HepG2 (cell line): ENCODE data around the gene SLC2A10. TPM values are rescaled to one million over a fixed set of nuclear protein-coding genes. Genes with fewer than 3 reads are reported as not detected.

Experiments
- BCL6 ChIP-seq: IDR thresholded peaks from 2 replicates; pipeline ENCODE4 v1.6.1; 2016; ENCODE audit warnings: missing genetic modification reagents, missing compliant biosample characterization
- GMEB2 ChIP-seq: IDR thresholded peaks from 2 replicates; pipeline ENCODE4 v1.6.1; 2016; ENCODE audit warnings: missing biosample characterization, missing genetic modification reagents, low read depth
- HNF1B ChIP-seq: sonication (generic); formaldehyde crosslinking; IDR thresholded peaks from 2 replicates; pipeline ENCODE4 v1.5.1; 2020; ENCODE audit warnings: mild to moderate bottlenecking, moderate library complexity, missing genetic modification reagents
- SRY ChIP-seq: sonication (generic); formaldehyde crosslinking; IDR thresholded peaks from 2 replicates; pipeline ENCODE4 v1.8.0; 2022; ENCODE audit warnings: mild to moderate bottlenecking, missing genetic modification reagents
- SSRP1 ChIP-seq: IDR thresholded peaks from 2 replicates; pipeline ENCODE4 v1.6.1; 2016; ENCODE audit warnings: control low read depth
- STAT6 ChIP-seq: sonication (generic); formaldehyde crosslinking; IDR thresholded peaks from 2 replicates; pipeline ENCODE4 v1.4.0; 2020; ENCODE audit warnings: missing genetic modification reagents, mild to moderate bottlenecking, borderline replicate concordance
- TEF ChIP-seq: sonication (generic); formaldehyde crosslinking; IDR thresholded peaks from 2 replicates; pipeline ENCODE4 v1.5.0; 2020; ENCODE audit warnings: missing genetic modification reagents
- ZNF121 ChIP-seq: sonication (generic); formaldehyde crosslinking; IDR thresholded peaks from 2 replicates; pipeline ENCODE4 v1.5.0; 2020; ENCODE audit warnings: mild to moderate bottlenecking, missing genetic modification reagents
- ZNF207 ChIP-seq: fragments of 450-650 bp; IDR thresholded peaks from 2 replicates; pipeline ENCODE4 v1.6.1; 2016; ENCODE audit warnings: antibody characterized with exemption, borderline replicate concordance
- ZNF263 ChIP-seq: sonication (generic); formaldehyde crosslinking; IDR thresholded peaks from 2 replicates; pipeline ENCODE4 v1.4.0; 2020; ENCODE audit warnings: missing genetic modification reagents
- ZNF280D ChIP-seq: sonication (generic); formaldehyde crosslinking; IDR thresholded peaks from 2 replicates; pipeline ENCODE4 v1.5.1; 2020; ENCODE audit warnings: mild to moderate bottlenecking, missing genetic modification reagents
- ZNF281 ChIP-seq: sonication (generic); formaldehyde crosslinking; IDR thresholded peaks from 2 replicates; pipeline ENCODE4 v1.4.0; 2020; ENCODE audit warnings: missing genetic modification reagents, borderline replicate concordance
- ZNF605 ChIP-seq: sonication (generic); formaldehyde crosslinking; IDR thresholded peaks from 2 replicates; pipeline ENCODE4 v1.8.0; 2022; ENCODE audit warnings: mild to moderate bottlenecking, missing genetic modification reagents
- ZNF747 ChIP-seq: sonication (generic); formaldehyde crosslinking; IDR thresholded peaks from 2 replicates; pipeline ENCODE4 v1.8.1; 2023; ENCODE audit warnings: missing genetic modification reagents, mild to moderate bottlenecking, borderline replicate concordance
- ZNF749 ChIP-seq: sonication (generic); formaldehyde crosslinking; IDR thresholded peaks from 2 replicates; pipeline ENCODE4 v1.8.0; 2022; ENCODE audit warnings: mild to moderate bottlenecking, missing genetic modification reagents, moderate library complexity, borderline replicate concordance
- ZSCAN29 ChIP-seq: sonication (generic); formaldehyde crosslinking; conservative IDR thresholded peaks from 2 replicates; pipeline ENCODE4 v1.4.0; 2020; ENCODE audit warnings: mild to moderate bottlenecking, missing genetic modification reagents
- polyA plus RNA-seq, 8 experiments: library from polyadenylated mRNA; depleted of rRNA in 3 of 8; stranded (reverse) in 7 of 8; unstranded in 1 of 8; fragments of >200 nt; fragmentation: Illumina TruSeq in 4 of 8; extraction: Trizol in 4 of 8; gene quantifications; 2 replicates each; pipeline versions ENCODE4 v1.2.1 to v1.2.3, GENCODE V29; 2011 to 2016; ENCODE audit warnings: low read depth in 4 of 8, missing spikeins in 1 of 8, mixed read lengths in 1 of 8; ENCODE audit not compliant: insufficient read depth in 1 of 8
- total RNA-seq, 5 experiments: library from RNA; depleted of rRNA; stranded (reverse); fragments of >200 nt; fragmentation: Illumina TruSeq; extraction: Trizol; gene quantifications; 2 replicates each; pipeline ENCODE4 v1.2.3, GENCODE V29; 2016; ENCODE audit warnings: low read depth in 1 of 5

The SLC2A10 gene
- total and polyA plus RNA-seq, 2 of the 13 experiments (the other 11 are each of a cell fraction or from before 2014, with no cell fraction given) = 16.0 to 18.4 TPM

GRCh38 chr20:46708172-46708860 is 1.1 kb upstream of the SLC2A10 start (continued):
- TF ChIP-seq GMEB2 (CRISPR knock-in tag) (no peak), SSRP1 (CRISPR knock-in tag) (no peak), STAT6 (CRISPR knock-in tag) (no peak), HNF1B (no peak), ZNF207 (no peak), ZNF280D (0 out of 2 replicates have a peak, but pooled peaks have one; percentile 27), TEF (no peak), BCL6 (CRISPR knock-in tag) (peak; percentile 71), ZNF263 (CRISPR knock-in tag) (peak; percentile 46; the same call in 1 of the 2 replicates), SRY (CRISPR knock-in tag) (peak; percentile 52; the same call in 1 of the 2 replicates), ZNF605 (CRISPR knock-in tag) (peak; percentile 92), ZNF749 (CRISPR knock-in tag) (no peak), ZNF281 (CRISPR knock-in tag) (peak; percentile 47; the same call in 1 of the 2 replicates), ZNF747 (CRISPR knock-in tag) (no peak), ZSCAN29 (CRISPR knock-in tag) (no peak), ZNF121 (CRISPR knock-in tag) (no peak)
